C4-2B (cell line): Measurements from ENCODE around the gene OR13J1.

Source experiments
- ZFX ChIP-seq: fragments of 450-650 bp; IDR thresholded peaks from 2 replicates; pipeline ENCODE4 v1.6.1; 2017
- TF ChIP-seq, protein P1 (sequence below): fragments of 450-650 bp; conservative IDR thresholded peaks from 2 replicates; pipeline ENCODE4 v1.5.1; 2017; ENCODE audit warnings: mild to moderate bottlenecking

- TF ChIP-seq, protein P1, sequence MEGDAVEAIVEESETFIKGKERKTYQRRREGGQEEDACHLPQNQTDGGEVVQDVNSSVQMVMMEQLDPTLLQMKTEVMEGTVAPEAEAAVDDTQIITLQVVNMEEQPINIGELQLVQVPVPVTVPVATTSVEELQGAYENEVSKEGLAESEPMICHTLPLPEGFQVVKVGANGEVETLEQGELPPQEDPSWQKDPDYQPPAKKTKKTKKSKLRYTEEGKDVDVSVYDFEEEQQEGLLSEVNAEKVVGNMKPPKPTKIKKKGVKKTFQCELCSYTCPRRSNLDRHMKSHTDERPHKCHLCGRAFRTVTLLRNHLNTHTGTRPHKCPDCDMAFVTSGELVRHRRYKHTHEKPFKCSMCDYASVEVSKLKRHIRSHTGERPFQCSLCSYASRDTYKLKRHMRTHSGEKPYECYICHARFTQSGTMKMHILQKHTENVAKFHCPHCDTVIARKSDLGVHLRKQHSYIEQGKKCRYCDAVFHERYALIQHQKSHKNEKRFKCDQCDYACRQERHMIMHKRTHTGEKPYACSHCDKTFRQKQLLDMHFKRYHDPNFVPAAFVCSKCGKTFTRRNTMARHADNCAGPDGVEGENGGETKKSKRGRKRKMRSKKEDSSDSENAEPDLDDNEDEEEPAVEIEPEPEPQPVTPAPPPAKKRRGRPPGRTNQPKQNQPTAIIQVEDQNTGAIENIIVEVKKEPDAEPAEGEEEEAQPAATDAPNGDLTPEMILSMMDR, result no peak
- no peak for TF ChIP-seq ZFX
Measured at GRCh38 chr9:35820076-35820475, 50.1 kb downstream of the OR13J1 start.
